ENCODE data around the gene SMYD5. TPM values are rescaled to one million over a fixed set of nuclear protein-coding genes. Genes with fewer than 3 reads are reported as not detected.
A peak's percentile ranks its signal among the peaks of the same experiment; 100 is the strongest.

SMYD5 gene
- total RNA-seq, 1 donor, result 17.4 TPM

DNA sequence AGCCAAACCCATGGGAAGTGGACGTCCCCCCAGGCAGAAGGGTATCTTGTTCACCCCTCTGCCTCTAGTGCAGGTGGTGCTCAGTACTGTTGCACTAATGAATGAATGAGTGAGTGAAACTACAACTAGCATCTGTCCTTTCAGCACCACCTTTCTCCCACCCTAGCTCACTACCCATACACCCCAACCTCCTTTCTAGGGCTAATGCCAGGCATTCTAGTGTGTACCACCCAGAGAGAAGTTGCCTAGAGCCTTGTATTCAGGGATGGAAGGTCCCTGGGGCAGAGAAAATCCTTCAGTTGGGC lies 42.5 kb downstream of the SMYD5 start:
- Histone ChIP-seq H3K4me2 (ENCODE audit: insufficient read depth, low read length) (no peak overlapping the region), H4K20me1 (ENCODE audit: insufficient read depth, low read length) (peaks cover 16% of the 10 kb centered on the region), H3K9me3 (ENCODE audit: low read depth, low read length) (no peaks in the 10 kb centered on the region), H3K4me3 (ENCODE audit: insufficient read depth, low read length) (no peak overlapping the region), H2AFZ (ENCODE audit: low read length) (no peak overlapping the region), H3K4me1 (ENCODE audit: insufficient read depth, low read length) (no peaks in the 10 kb centered on the region), H3K27me3 (ENCODE audit: insufficient read depth, low read length) (no peaks in the 10 kb centered on the region), H3K27ac (ENCODE audit: low read depth, low read length) (no peak overlapping the region), H3K79me2 (ENCODE audit: insufficient read depth, low read length) (no peaks in the 10 kb centered on the region), H3K36me3 (ENCODE audit: insufficient read depth, low read length) (peaks cover 30% of the 10 kb centered on the region)
- DNase-seq (ENCODE audit: insufficient read length, low spot score, missing footprints), result no peak
- TF ChIP-seq, protein P1, sequence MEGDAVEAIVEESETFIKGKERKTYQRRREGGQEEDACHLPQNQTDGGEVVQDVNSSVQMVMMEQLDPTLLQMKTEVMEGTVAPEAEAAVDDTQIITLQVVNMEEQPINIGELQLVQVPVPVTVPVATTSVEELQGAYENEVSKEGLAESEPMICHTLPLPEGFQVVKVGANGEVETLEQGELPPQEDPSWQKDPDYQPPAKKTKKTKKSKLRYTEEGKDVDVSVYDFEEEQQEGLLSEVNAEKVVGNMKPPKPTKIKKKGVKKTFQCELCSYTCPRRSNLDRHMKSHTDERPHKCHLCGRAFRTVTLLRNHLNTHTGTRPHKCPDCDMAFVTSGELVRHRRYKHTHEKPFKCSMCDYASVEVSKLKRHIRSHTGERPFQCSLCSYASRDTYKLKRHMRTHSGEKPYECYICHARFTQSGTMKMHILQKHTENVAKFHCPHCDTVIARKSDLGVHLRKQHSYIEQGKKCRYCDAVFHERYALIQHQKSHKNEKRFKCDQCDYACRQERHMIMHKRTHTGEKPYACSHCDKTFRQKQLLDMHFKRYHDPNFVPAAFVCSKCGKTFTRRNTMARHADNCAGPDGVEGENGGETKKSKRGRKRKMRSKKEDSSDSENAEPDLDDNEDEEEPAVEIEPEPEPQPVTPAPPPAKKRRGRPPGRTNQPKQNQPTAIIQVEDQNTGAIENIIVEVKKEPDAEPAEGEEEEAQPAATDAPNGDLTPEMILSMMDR (IDR thresholded peaks at IDR 0.05; ENCODE audit: extremely low read depth, low read depth, low read length), result no peak

DNA sequence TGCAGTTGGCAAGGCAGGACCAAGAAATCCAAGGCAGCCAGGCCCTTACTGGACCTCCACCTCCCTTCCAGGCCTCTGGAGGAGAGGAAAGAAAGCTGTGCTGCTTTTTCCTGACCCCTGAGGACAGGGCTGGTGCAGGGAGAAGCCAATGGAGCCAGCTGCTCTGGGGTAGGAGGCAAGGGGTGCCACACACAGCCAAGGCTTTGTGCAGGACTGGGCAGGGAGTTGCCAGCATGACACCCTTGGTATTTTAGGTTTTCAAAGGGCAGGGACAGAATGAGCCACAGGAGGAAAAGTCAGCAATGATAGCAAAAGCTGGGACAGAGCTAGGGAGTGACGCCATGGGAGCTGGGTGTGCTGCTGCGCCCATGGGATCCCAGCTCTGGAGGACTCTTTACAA lies 43.0 kb downstream of the SMYD5 start:
- Histone ChIP-seq H4K20me1 (ENCODE audit: insufficient read depth, low read length) (peaks cover 16% of the 10 kb centered on the region), H2AFZ (ENCODE audit: low read length) (no peak overlapping the region), H3K4me3 (ENCODE audit: insufficient read depth, low read length) (no peak overlapping the region), H3K4me1 (ENCODE audit: insufficient read depth, low read length) (no peaks in the 10 kb centered on the region), H3K4me2 (ENCODE audit: insufficient read depth, low read length) (no peak overlapping the region), H3K9me3 (ENCODE audit: low read depth, low read length) (no peaks in the 10 kb centered on the region), H3K79me2 (ENCODE audit: insufficient read depth, low read length) (no peaks in the 10 kb centered on the region), H3K27ac (ENCODE audit: low read depth, low read length) (no peak overlapping the region), H3K27me3 (ENCODE audit: insufficient read depth, low read length) (no peaks in the 10 kb centered on the region), H3K36me3 (ENCODE audit: insufficient read depth, low read length) (peaks cover 27% of the 10 kb centered on the region)
- TF ChIP-seq, protein P1 (IDR thresholded peaks at IDR 0.05; ENCODE audit: extremely low read depth, low read depth, low read length), result no peak
- peak; percentile 53 for DNase-seq (ENCODE audit: insufficient read length, low spot score, missing footprints)

DNA sequence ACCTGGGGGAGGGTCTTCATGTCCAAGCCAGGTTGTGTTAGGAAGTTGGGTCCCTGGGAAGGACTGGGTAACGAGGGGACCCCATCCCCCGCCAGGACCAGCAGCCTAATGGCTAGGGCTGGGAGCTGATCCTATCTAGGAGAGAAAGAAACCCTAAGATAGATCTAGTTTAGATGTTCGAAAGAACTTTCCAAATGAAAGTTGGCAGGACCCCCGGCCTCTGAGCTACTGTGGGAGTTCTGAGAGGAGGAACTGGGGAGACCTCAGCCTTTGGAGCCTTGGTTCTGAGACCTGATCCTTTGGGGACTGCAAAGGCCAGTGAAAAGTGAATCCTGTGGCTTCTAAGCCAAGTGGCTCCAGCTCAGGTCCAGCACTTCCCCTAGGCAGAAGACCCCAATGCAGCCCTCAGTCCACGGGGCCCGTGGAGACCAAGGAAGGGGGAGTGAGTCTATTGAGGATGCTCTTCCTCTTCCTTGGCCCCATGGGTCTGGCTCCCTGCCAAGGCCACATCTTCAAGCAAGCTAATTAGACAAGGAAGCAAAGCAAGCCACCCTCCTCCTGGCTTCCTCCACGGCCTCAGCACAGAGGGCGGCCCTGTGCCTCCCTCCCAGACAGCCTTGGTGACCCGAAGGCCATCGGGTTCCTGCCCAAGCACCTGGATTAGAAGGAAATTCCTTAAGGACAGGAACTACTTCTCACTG lies 43.5 kb downstream of the SMYD5 start:
- no peaks in the 10 kb centered on the region for H3K4me1 ChIP-seq (ENCODE audit: insufficient read depth, low read length)
- TF ChIP-seq, protein P1 (IDR thresholded peaks at IDR 0.05; ENCODE audit: extremely low read depth, low read depth, low read length), result no peak

DNA sequence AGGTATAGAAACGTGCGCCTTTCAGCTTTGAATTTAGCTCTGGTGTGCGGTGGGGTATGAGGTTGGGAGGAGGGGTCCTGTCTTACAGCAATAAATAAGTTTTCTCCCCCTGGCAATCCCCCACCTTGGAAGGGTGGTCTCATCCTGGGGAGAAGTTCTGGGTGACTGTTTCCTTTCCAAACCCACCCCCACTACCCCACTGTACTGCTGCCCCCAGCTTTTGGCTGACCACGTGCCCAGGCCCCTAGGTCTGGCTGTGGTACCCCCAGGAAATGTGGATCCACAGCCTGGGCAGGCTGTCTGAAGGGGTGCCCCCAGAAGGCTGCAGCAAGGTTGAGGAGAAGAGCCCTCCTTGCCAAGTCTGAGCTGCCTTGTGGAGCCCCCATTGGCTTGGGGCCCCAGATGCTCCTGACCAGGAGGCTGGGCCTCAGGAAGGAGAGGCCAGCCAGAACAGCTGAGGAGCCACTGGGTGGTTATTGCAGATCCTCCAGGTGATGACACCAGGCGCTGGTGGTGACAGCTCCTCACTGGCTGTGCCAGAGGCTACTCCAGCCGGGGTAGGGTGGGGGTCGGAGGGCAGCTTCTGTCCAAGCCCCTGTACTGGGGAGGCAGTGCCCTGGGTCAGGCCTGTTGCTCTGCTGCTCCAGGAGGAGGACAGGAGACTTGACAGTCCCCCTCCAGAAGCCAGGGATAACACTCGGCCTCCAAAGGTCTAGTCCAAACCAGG lies 44.3 kb downstream of the SMYD5 start:
- TF ChIP-seq, protein P1 (IDR thresholded peaks at IDR 0.05; ENCODE audit: extremely low read depth, low read depth, low read length), result no peak
- Histone ChIP-seq H3K4me1 (ENCODE audit: insufficient read depth, low read length) (no peaks in the 10 kb centered on the region), H3K4me3 (ENCODE audit: insufficient read depth, low read length) (no peak overlapping the region), H2AFZ (ENCODE audit: low read length) (no peak overlapping the region), H3K9me3 (ENCODE audit: low read depth, low read length) (no peaks in the 10 kb centered on the region), H4K20me1 (ENCODE audit: insufficient read depth, low read length) (peaks cover 14% of the 10 kb centered on the region), H3K27me3 (ENCODE audit: insufficient read depth, low read length) (no peaks in the 10 kb centered on the region), H3K4me2 (ENCODE audit: insufficient read depth, low read length) (no peak overlapping the region), H3K27ac (ENCODE audit: low read depth, low read length) (no peak overlapping the region), H3K36me3 (ENCODE audit: insufficient read depth, low read length) (peaks cover 16% of the 10 kb centered on the region), H3K79me2 (ENCODE audit: insufficient read depth, low read length) (no peaks in the 10 kb centered on the region)
- DNase-seq (ENCODE audit: insufficient read length, low spot score, missing footprints), result peak; percentile 88

More for the DNA sequence above, 43.5 kb downstream of the SMYD5 start:
- no peak overlapping the region for H2AFZ ChIP-seq (ENCODE audit: low read length)
- H3K36me3 ChIP-seq (ENCODE audit: insufficient read depth, low read length), result peaks cover 23% of the 10 kb centered on the region
- peak; percentile 64 for DNase-seq (ENCODE audit: insufficient read length, low spot score, missing footprints)
- H3K27me3 ChIP-seq (ENCODE audit: insufficient read depth, low read length), result no peaks in the 10 kb centered on the region
- H4K20me1 ChIP-seq (ENCODE audit: insufficient read depth, low read length), result peaks cover 16% of the 10 kb centered on the region
- no peaks in the 10 kb centered on the region for H3K9me3 ChIP-seq (ENCODE audit: low read depth, low read length)
- H3K4me3 ChIP-seq (ENCODE audit: insufficient read depth, low read length), result no peak overlapping the region
- H3K4me2 ChIP-seq (ENCODE audit: insufficient read depth, low read length), result no peak overlapping the region
- no peaks in the 10 kb centered on the region for H3K79me2 ChIP-seq (ENCODE audit: insufficient read depth, low read length)
- no peak overlapping the region for H3K27ac ChIP-seq (ENCODE audit: low read depth, low read length)
